Neural progenitor cell (in vitro differentiated cells): ENCODE results near the gene KIAA1217. TPM values are rescaled to one million over a fixed set of nuclear protein-coding genes. Genes with fewer than 3 reads are reported as not detected.

ENCODE experiments used
- DNase-seq: peaks from one replicate; pipeline ENCODE4 v3.0.0-alpha.2; 2016; ENCODE audit warnings: low spot score
- H2AFZ ChIP-seq: fragments of 200-600 bp; sonication (generic); replicated peaks from 2 replicates; pipeline ENCODE4 v1.6.1; 2016; ENCODE audit warnings: antibody characterized with exemption
- H3F3A ChIP-seq: fragments of 200-600 bp; sonication (generic); 2 replicates; pipeline ENCODE4 v1.6.1; 2016; ENCODE audit warnings: antibody characterized with exemption, low read depth
- H3K27ac ChIP-seq: fragments of 200-600 bp; sonication (generic); 2 replicates; pipeline ENCODE4 v1.5.1; 2016; ENCODE audit warnings: mild to moderate bottlenecking
- H3K27me3 ChIP-seq: fragments of 200-600 bp; sonication (generic); 2 replicates; pipeline ENCODE4 v1.6.1; 2016; ENCODE audit warnings: mild to moderate bottlenecking, moderate library complexity
- H3K36me3 ChIP-seq: fragments of 200-600 bp; sonication (generic); 2 replicates; pipeline ENCODE4 v1.5.1; 2016
- H3K4me1 ChIP-seq: fragments of 200-600 bp; sonication (generic); 2 replicates; pipeline ENCODE4 v1.6.1; 2016; ENCODE audit warnings: mixed run types
- H3K4me2 ChIP-seq: fragments of 200-600 bp; sonication (generic); 2 replicates; pipeline ENCODE4 v1.6.1; 2016
- H3K4me3 ChIP-seq: fragments of 200-600 bp; sonication (generic); 2 replicates; pipeline ENCODE4 v1.5.1; 2016
- H3K79me2 ChIP-seq: fragments of 200-600 bp; sonication (generic); 2 replicates; pipeline ENCODE4 v1.6.1; 2016; ENCODE audit warnings: low read depth
- H3K9ac ChIP-seq: fragments of 200-600 bp; sonication (generic); 2 replicates; pipeline ENCODE4 v1.6.1; 2016
- H3K9me3 ChIP-seq: fragments of 200-600 bp; sonication (generic); 2 replicates; pipeline ENCODE4 v1.5.1; 2016; ENCODE audit warnings: low read depth
- H4K20me1 ChIP-seq: fragments of 200-600 bp; sonication (generic); 2 replicates; pipeline ENCODE4 v1.6.1; 2016; ENCODE audit warnings: low read depth
- H3K27ac Mint-ChIP-seq: 3 replicates; pipeline ENCODE4 v1.8.0; 2021; ENCODE audit warnings: mixed read lengths
- H3K27me3 Mint-ChIP-seq: 2 replicates; pipeline ENCODE4 v1.8.0; 2022; ENCODE audit warnings: low read depth, mild to moderate bottlenecking, inconsistent platforms, moderate library complexity, mixed read lengths; ENCODE audit not compliant: insufficient read depth
- H3K36me3 Mint-ChIP-seq: 3 replicates; pipeline ENCODE4 v1.8.0; 2021; ENCODE audit warnings: mixed read lengths
- H3K4me1 Mint-ChIP-seq: 3 replicates; pipeline ENCODE4 v1.8.0; 2021; ENCODE audit warnings: mixed read lengths
- H3K4me3 Mint-ChIP-seq: 3 replicates; pipeline ENCODE4 v1.8.0; 2021; ENCODE audit warnings: mild to moderate bottlenecking, moderate library complexity, mixed read lengths
- H3K9me3 Mint-ChIP-seq: 3 replicates; pipeline ENCODE4 v1.8.0; 2020; ENCODE audit warnings: mixed read lengths
- EZH2 ChIP-seq: fragments of 200-600 bp; sonication (generic); IDR thresholded peaks from 2 replicates; pipeline ENCODE4 v1.6.1; 2017; ENCODE audit warnings: antibody characterized with exemption, mild to moderate bottlenecking, moderate library complexity
- EZH2phosphoT487 ChIP-seq: fragments of 200-600 bp; sonication (generic); IDR thresholded peaks from 2 replicates; pipeline ENCODE4 v1.6.1; 2017; ENCODE audit warnings: antibody characterized with exemption
- total RNA-seq: library from RNA; depleted of rRNA; stranded (reverse); fragments of >200 nt; gene quantifications from 2 replicates; pipeline ENCODE4 v1.2.3, GENCODE V29; 2015; ENCODE audit warnings: low replicate concordance
- TF ChIP-seq, protein P1 (sequence below): fragments of 200-600 bp; sonication (generic); IDR thresholded peaks from 2 replicates; pipeline ENCODE4 v1.5.1; 2017; ENCODE audit warnings: antibody characterized with exemption, mild to moderate bottlenecking

KIAA1217 gene
- total RNA-seq, 1 donor from 2014 or later, result 13.1 TPM

DNA sequence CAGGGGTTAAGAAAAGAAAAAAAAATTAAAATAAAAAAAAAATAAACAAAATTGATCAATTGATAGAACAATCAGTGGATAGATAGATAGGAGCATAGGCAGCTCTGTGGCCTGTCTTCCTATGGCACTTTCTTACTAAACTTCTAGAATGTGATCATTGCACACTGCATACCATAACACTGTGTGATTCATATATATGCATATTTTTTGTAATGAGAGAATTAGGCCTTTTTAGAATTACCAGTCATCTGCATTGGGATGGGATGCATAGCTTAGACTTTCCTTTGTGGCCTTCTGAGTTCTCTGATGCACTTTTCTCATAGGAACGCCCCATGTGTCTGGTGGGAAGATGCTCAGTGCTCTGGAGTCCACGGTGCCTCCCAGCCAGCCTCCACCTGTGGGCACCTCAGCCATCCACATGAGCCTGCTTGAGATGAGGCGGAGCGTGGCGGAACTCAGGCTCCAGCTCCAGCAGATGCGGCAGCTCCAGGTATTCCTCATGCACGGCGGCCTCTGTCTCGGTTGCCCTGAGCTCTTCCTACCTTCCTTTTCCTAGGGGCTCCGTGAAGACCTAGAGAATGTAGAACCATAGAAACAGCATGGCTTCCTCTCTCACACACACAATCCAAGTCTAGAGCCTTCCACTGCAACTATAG is 292.2 kb downstream of the KIAA1217 start:
- Histone ChIP-seq H3K36me3 (no peaks in the 10 kb centered on the region), H3F3A (no peaks in the 10 kb centered on the region), H3K27me3 (no peaks in the 10 kb centered on the region), H2AFZ (no peak overlapping the region), H3K9me3 (no peaks in the 10 kb centered on the region), H3K4me2 (no peak overlapping the region), H3K79me2 (no peaks in the 10 kb centered on the region), H3K9ac (no peak overlapping the region), H4K20me1 (no peaks in the 10 kb centered on the region), H3K4me3 (no peak overlapping the region), H3K27ac (no peak overlapping the region), H3K4me1 (no peaks in the 10 kb centered on the region)
- Mint-ChIP-seq H3K36me3 (no peaks in the 10 kb centered on the region), H3K4me3 (no peak overlapping the region), H3K27ac (no peak overlapping the region), H3K27me3 (no peaks in the 10 kb centered on the region), H3K4me1 (peaks cover 2% of the 10 kb centered on the region), H3K9me3 (no peaks in the 10 kb centered on the region)
- TF ChIP-seq EZH2phosphoT487 (no peak), EZH2 (no peak)
- TF ChIP-seq, protein P1, sequence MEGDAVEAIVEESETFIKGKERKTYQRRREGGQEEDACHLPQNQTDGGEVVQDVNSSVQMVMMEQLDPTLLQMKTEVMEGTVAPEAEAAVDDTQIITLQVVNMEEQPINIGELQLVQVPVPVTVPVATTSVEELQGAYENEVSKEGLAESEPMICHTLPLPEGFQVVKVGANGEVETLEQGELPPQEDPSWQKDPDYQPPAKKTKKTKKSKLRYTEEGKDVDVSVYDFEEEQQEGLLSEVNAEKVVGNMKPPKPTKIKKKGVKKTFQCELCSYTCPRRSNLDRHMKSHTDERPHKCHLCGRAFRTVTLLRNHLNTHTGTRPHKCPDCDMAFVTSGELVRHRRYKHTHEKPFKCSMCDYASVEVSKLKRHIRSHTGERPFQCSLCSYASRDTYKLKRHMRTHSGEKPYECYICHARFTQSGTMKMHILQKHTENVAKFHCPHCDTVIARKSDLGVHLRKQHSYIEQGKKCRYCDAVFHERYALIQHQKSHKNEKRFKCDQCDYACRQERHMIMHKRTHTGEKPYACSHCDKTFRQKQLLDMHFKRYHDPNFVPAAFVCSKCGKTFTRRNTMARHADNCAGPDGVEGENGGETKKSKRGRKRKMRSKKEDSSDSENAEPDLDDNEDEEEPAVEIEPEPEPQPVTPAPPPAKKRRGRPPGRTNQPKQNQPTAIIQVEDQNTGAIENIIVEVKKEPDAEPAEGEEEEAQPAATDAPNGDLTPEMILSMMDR, result no peak
- no peak for DNase-seq

DNA sequence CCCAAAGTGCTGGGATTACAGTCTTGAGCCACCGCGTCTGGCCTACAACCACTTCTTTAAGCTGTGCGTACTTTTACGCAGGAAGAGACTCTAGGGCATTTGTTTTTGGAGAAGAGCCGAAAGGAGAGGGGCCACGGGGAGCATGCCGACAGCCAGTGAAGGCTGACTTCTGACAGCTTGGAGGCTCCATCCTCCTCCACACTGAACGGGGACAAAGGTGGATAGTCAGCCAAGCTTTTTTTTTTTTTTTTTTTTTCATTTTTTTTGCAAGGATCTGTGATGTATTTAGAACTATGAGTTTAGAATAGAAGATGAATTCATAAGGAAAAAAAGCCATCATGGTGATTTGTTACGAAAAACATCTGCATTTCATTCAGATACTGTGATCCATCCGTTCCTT is 293.1 kb downstream of the KIAA1217 start:
- no peaks in the 10 kb centered on the region for H3K27me3 ChIP-seq
- no peaks in the 10 kb centered on the region for H3K4me1 ChIP-seq
- TF ChIP-seq EZH2, result no peak
- TF ChIP-seq, protein P1, result no peak
- no peak for TF ChIP-seq EZH2phosphoT487
- no peak overlapping the region for H3K4me2 ChIP-seq
- H3K4me3 Mint-ChIP-seq, result no peak overlapping the region
- no peaks in the 10 kb centered on the region for H3F3A ChIP-seq
- no peak overlapping the region for H3K27ac Mint-ChIP-seq
- no peaks in the 10 kb centered on the region for H3K36me3 ChIP-seq
- H3K4me3 ChIP-seq, result no peak overlapping the region
- H3K9ac ChIP-seq, result no peak overlapping the region
- no peaks in the 10 kb centered on the region for H3K27me3 Mint-ChIP-seq
- peaks cover 2% of the 10 kb centered on the region for H3K4me1 Mint-ChIP-seq
- DNase-seq, result no peak
- no peaks in the 10 kb centered on the region for H3K9me3 ChIP-seq
- no peaks in the 10 kb centered on the region for H3K9me3 Mint-ChIP-seq
- H2AFZ ChIP-seq, result no peak overlapping the region
- no peaks in the 10 kb centered on the region for H4K20me1 ChIP-seq
- H3K36me3 Mint-ChIP-seq, result peaks cover 5% of the 10 kb centered on the region
- H3K79me2 ChIP-seq, result no peaks in the 10 kb centered on the region
- no peak overlapping the region for H3K27ac ChIP-seq

DNA sequence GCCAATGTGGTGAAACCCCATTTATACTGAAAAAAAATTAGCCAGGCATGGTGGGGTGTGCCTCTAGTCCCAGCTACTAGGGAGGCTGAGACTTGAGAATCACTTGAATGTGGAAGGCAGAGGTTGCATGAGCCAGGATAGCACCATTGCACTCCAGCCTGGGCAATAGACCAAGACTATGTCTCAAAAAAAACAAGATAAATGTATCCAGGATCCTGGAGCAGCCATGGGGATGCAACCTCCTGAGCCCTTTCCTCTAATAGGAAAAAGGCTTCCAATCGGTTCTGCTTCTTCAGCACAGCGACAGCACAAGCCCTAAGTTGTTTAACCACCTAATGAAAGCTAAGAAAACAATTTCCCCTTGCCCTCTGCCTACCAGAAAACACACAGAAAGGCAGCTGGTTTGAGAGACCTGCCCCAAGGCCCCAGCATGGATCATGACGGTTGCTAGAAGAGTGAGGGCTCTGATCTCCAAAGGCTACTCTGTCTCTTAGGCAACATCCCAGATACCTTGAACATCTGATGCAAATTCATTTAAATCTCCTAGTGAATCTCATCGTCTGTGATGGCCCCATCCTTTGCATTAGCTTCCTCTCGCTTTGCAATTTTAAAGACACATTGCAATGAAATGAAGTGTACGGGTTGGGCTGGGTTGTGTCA is 294.0 kb downstream of the KIAA1217 start:
- no peak overlapping the region for H3K27ac Mint-ChIP-seq
- Histone ChIP-seq H3K4me1 (no peaks in the 10 kb centered on the region), H3K4me2 (no peak overlapping the region)

More for the DNA sequence above, 294.0 kb downstream of the KIAA1217 start:
- Histone ChIP-seq H3K4me3 (no peak overlapping the region), H4K20me1 (no peaks in the 10 kb centered on the region), H3K27ac (no peak overlapping the region), H3K9ac (no peak overlapping the region), H3F3A (no peaks in the 10 kb centered on the region), H3K27me3 (no peaks in the 10 kb centered on the region), H2AFZ (no peak overlapping the region), H3K9me3 (no peaks in the 10 kb centered on the region), H3K79me2 (no peaks in the 10 kb centered on the region), H3K36me3 (no peaks in the 10 kb centered on the region)
- TF ChIP-seq EZH2phosphoT487, result no peak
- TF ChIP-seq EZH2, result no peak
- TF ChIP-seq, protein P1, result no peak
- DNase-seq, result no peak
- H3K4me3 Mint-ChIP-seq, result no peak overlapping the region
- H3K36me3 Mint-ChIP-seq, result peaks cover 5% of the 10 kb centered on the region
- peaks cover 2% of the 10 kb centered on the region for H3K4me1 Mint-ChIP-seq
- H3K9me3 Mint-ChIP-seq, result no peaks in the 10 kb centered on the region
- no peaks in the 10 kb centered on the region for H3K27me3 Mint-ChIP-seq
